LNCAP (cell line): ENCODE data around the gene RNF41.

ENCODE experiments used
- TF ChIP-seq, protein P1 (sequence below): fragments of 450-650 bp; IDR thresholded peaks from 2 replicates; pipeline ENCODE4 v1.5.1; 2017; ENCODE audit warnings: mild to moderate bottlenecking

Gene RNF41

DNA sequence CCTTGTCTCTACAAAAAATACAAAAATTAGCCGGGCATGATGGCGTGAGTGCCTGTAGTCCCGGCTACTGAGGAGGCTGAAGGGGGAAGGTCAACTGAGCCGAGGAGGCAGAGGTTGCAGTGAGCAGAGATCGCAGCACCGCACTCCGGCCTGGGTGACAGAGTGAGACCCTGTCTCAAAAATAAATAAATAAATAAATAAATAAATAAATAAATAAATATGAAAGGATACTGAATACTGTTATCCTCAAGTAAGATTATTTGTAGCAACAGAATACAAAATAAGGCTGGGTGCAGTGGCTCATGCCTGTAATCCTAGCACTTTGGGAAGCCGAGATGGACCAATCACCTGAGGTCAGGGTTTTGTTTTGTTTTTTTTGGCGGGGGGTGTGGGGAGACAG, 1.9 kb downstream of the RNF41 start:
- TF ChIP-seq, protein P1, sequence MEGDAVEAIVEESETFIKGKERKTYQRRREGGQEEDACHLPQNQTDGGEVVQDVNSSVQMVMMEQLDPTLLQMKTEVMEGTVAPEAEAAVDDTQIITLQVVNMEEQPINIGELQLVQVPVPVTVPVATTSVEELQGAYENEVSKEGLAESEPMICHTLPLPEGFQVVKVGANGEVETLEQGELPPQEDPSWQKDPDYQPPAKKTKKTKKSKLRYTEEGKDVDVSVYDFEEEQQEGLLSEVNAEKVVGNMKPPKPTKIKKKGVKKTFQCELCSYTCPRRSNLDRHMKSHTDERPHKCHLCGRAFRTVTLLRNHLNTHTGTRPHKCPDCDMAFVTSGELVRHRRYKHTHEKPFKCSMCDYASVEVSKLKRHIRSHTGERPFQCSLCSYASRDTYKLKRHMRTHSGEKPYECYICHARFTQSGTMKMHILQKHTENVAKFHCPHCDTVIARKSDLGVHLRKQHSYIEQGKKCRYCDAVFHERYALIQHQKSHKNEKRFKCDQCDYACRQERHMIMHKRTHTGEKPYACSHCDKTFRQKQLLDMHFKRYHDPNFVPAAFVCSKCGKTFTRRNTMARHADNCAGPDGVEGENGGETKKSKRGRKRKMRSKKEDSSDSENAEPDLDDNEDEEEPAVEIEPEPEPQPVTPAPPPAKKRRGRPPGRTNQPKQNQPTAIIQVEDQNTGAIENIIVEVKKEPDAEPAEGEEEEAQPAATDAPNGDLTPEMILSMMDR = no peak

DNA sequence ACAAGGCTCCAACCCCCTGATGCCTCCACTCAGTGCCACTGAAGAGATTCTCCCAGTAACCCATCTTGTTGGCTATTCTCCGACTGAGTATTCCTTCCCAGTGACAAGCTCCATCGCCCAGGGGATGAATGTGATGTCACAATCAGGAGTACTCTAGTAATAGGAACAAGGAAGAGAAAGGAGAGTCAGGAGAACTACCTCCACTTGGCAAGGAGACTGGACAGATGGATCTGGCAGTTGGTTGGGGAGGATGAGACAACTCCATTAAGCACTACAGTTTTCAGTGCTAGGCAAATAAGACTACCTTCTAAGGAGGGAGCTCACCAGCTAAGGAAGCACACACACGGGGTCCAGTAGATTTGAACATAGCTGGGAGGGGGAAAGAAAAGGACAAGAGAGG, 5.3 kb downstream of the RNF41 start:
- TF ChIP-seq, protein P1 = no peak

DNA sequence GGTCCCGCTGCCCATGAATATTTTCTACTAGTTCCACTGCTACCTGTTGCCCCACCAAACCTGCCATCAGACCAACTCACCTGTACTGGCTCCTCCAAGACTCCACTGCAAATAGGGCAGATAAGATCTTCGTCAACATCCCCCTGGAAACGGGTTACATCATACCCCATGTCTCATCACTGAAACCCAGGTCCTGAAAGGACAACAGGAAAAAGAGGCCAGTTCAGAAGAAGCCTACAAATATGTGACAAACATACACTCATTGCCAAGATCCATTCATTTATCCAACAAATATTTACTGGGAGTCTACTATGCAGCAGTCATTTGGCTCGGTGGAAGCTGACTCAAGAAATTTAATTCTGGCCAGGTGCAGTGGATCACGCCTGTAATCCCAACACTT, 7.8 kb downstream of the RNF41 start:
- TF ChIP-seq, protein P1 = no peak

DNA sequence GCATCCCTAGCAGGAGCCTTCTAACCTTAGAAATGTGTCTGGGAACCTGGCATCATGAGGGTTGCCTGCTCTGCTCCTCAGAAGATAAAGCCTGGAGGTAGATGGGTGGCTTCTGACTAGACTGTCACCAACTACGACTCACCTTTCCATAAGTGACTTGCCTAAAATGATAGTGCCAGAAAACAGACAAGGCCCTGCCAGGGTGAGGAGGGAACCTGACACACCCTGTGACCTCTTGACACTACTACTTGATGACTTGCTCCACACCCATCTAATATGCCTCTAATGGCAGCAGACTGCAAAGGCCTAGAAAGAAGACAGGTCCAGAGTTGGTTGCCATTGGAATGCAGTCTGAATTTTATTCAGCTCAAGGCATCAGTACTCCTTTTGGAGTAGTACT, 9.4 kb downstream of the RNF41 start:
- TF ChIP-seq, protein P1 = no peak

DNA sequence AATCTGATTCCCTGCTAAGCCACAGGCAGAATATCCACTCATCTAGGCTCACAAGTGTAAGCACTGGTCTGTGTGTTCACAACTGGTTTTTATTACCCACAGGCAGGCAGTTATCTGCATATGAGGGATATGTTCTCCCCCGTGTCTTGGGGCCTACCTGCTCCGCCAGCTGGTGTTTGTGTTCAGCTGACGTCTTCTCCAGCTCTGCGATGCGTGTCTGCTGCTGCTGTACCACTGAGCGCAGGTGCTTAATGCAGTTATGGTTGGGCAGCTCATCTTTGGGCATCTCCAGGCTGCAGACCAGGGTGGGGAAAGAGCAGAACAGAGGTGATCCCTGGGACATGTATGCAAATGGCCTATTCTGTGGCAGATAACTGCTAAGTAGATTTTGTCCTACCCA, 13.7 kb downstream of the RNF41 start:
- TF ChIP-seq, protein P1 = no peak

DNA sequence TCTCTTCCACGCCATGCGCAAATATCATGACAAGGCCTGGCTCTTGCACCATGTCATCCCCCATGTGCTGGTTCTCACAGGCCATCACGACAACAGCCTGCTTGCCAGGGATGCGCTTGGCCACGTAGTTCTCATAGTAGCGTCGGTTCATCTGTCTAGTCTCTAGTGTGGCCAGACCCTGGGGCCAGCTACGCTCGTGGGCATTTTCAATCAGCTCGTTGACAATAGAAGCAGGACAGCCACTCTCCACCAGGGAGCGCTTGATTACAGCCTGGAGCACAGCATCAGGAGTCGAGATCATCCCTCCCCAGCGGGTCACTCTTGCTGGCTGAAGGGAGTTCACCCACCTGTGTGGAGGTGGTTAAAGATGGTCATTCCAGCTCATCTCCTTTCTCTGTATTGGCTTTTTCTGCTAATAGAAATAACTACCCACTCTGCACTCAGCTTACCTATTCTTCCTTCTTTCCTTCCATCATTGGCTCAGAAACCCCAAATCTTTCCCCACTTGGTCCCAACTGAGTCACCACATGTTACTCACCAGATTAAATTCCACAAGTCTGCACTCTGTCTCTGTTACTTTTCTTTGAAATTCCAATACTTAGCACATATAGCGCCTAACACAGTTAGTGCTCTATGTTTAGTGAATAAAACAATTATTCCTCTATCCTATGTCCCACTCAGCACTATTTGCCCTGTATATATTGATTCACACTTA, 15.1 kb downstream of the RNF41 start:
- TF ChIP-seq, protein P1 = peak; percentile 48

DNA sequence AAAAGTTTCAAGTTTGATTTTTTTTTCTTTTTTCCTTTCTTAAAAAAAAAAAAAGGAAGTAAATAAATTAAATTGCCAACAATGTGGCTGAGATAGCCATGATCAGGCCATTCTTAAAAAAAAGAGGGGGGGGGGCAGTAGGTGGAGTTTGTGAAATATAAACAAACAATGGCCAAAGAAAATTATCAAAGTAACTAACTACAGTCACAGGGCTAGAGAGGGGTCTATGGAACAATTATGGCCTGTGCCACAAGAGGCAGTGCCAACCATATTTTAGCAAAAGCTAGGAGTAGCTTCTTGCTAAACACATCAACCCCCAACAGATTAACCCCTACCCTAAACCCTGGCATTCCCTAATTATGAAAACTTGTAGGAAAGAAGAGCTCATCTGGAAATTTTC, 16.3 kb downstream of the RNF41 start:
- TF ChIP-seq, protein P1 = no peak

DNA sequence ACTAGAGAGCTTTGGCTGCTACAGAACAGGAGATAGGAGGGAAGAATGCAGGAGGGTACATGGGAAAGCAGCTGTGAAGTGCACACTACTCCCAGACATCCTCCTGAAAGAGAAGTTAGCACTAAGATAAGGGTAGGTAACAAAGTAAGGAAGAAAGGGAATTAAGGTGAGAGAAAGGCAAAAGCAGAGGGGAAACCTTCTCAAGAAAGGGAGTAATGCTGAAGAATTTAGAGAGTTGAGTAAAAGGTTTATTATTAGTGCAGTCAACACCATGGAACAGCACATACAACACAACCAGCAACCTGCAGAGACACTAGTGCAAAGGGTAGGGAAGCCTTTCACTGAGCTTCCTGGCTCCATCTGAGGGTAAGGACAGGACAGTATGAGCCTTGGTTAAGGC, 17.4 kb downstream of the RNF41 start:
- TF ChIP-seq, protein P1 = no peak
